PFSK-1 (cell line): ENCODE results near the gene EN2.

ENCODE experiments used
- FOXP2 ChIP-seq: optimal IDR thresholded peaks from 2 replicates; pipeline ENCODE3; 2011; ENCODE audit warnings: borderline replicate concordance, control low read depth, inconsistent platforms; ENCODE audit not compliant: insufficient read depth; ENCODE audit errors: extremely low read length, extremely low read depth
- POLR2AphosphoS5 ChIP-seq: IDR thresholded peaks from 2 replicates; pipeline ENCODE4 v1.6.1; 2012; ENCODE audit warnings: low read depth, mild to moderate bottlenecking, control low read depth, low read length, moderate library complexity
- SIN3A ChIP-seq: IDR thresholded peaks from 2 replicates; pipeline ENCODE4 v1.6.1; 2012; ENCODE audit warnings: mild to moderate bottlenecking, low read length, moderate library complexity, borderline replicate concordance; ENCODE audit not compliant: insufficient read depth
- TAF1 ChIP-seq: IDR thresholded peaks from 2 replicates; pipeline ENCODE4 v1.6.1; 2012; ENCODE audit warnings: low read length, control low read depth, borderline replicate concordance; ENCODE audit not compliant: insufficient read depth
- TF ChIP-seq, protein P1 (sequence below), 2 experiments: IDR thresholded peaks; 2 replicates each; pipeline versions ENCODE4 v1.6.1 to v1.8.0; 2011 to 2012; ENCODE audit warnings: low read depth in 2 of 2, low read length in 2 of 2, control low read depth in 1 of 2, inconsistent platforms in 1 of 2, mild to moderate bottlenecking in 1 of 2, moderate library complexity in 1 of 2; ENCODE audit not compliant: insufficient read depth in 1 of 2

DNA sequence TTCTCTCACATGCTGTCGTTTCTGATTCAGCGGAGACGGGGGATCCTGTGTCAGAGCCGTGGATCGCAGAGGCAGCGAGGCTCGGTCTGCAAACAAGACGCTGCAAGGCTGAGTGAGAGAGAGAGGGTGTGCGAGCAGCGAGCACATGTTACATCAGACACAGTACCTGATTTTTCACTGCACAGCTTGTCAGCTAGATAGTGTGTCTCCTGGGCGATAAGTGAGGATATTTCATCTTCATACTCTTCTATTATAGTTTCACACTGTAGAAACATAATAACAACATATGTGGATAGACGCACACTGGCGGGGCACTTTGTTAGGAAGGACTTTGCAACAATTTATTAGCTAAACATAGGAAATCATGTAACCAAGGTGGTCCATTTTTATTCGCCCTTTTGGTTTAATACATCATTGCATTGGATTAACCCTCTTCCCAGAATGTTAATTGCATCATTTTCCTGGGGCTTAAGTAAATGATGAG, 49.0 kb downstream of the EN2 start:
- TF ChIP-seq POLR2AphosphoS5 (no peak), SIN3A (no peak), TAF1 (no peak), FOXP2 (no peak)
- TF ChIP-seq, protein P1, sequence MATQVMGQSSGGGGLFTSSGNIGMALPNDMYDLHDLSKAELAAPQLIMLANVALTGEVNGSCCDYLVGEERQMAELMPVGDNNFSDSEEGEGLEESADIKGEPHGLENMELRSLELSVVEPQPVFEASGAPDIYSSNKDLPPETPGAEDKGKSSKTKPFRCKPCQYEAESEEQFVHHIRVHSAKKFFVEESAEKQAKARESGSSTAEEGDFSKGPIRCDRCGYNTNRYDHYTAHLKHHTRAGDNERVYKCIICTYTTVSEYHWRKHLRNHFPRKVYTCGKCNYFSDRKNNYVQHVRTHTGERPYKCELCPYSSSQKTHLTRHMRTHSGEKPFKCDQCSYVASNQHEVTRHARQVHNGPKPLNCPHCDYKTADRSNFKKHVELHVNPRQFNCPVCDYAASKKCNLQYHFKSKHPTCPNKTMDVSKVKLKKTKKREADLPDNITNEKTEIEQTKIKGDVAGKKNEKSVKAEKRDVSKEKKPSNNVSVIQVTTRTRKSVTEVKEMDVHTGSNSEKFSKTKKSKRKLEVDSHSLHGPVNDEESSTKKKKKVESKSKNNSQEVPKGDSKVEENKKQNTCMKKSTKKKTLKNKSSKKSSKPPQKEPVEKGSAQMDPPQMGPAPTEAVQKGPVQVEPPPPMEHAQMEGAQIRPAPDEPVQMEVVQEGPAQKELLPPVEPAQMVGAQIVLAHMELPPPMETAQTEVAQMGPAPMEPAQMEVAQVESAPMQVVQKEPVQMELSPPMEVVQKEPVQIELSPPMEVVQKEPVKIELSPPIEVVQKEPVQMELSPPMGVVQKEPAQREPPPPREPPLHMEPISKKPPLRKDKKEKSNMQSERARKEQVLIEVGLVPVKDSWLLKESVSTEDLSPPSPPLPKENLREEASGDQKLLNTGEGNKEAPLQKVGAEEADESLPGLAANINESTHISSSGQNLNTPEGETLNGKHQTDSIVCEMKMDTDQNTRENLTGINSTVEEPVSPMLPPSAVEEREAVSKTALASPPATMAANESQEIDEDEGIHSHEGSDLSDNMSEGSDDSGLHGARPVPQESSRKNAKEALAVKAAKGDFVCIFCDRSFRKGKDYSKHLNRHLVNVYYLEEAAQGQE (IDR thresholded peaks at IDR 0.05; ENCODE audit: insufficient read depth in 1 of 2, low read depth in 2 of 2, low read length in 2 of 2) = no peak
